AG09309 (cell line): Measurements from ENCODE around the gene CCDC175.
A peak's percentile ranks its signal among the peaks of the same experiment; 100 is the strongest.

Experiments used
- DNase-seq: peaks from one replicate; pipeline ENCODE4 v3.0.0-alpha.2; 2010; ENCODE audit warnings: low read depth
- H3K4me3 ChIP-seq: 2 replicates; pipeline ENCODE4 v1.5.1; 2011; ENCODE audit warnings: mild to moderate bottlenecking, low read depth, low read length, moderate library complexity; ENCODE audit not compliant: control insufficient read depth
- CTCF ChIP-seq: IDR thresholded peaks from 2 replicates; pipeline ENCODE4 v1.5.1; 2011; ENCODE audit warnings: mild to moderate bottlenecking, low read depth, low read length, inconsistent platforms; ENCODE audit not compliant: insufficient read depth, control insufficient read depth; ENCODE audit errors: missing control alignments

Gene CCDC175

DNA sequence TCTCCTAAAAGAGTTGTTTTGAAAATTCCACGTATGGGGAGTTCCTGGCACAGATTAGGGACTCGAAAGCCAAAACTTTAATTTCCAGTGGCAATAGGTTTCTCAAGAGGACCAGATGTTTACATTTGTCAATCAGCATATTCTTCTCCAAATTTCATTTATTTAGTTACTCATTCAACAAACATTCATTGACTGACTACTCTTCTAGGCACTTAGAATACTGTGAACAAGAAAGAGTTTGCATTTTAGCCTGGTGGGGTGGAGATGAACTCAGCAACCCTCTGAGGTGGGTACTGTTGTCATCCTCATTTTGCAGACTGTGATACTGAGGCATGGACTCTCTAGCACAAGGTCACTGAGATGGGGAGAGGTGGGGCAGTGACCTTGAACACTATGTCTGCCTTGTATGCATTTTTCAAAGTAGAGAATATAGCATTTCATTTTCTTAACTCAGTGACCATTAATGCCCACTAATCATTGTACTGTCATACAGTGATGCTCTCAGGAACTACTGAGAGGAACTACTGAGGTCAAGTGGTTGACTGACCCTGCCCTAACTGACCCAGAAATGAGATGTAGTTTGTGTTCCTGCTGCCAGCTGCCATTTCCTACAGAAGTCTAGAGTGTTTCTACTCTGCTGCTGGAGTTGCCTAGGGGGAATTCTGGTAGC lies 94.6 kb downstream of the CCDC175 start:
- H3K4me3 ChIP-seq, result peak overlapping the region; percentile 94
- TF ChIP-seq CTCF, result no peak
- DNase-seq, result no peak

GRCh38 chr14:59481407-59481806 lies 95.2 kb downstream of the CCDC175 start:
- DNase-seq, result no peak
- no peak overlapping the region for H3K4me3 ChIP-seq
- TF ChIP-seq CTCF, result no peak

GRCh38 chr14:59480166-59480565 lies 96.4 kb downstream of the CCDC175 start:
- DNase-seq, result no peak
- no peak overlapping the region for H3K4me3 ChIP-seq
- TF ChIP-seq CTCF, result no peak

DNA sequence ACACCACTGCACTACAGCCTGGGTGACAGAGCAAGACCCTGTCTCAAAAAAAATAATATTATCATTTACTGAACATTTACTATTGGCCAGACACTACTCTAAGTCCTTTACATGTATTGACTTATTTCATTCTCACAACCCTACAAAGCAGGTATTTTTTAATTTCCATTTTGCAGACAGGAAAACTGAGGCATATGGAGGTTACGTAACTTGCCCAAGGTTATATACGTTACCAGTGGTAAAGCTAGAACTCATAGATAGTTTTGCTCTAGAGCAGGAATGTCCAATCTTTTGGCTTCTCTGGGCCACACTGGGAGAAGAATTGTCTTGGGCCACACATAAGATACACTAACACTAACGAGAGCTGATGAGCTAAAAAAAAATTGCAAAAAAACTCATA lies 98.1 kb downstream of the CCDC175 start:
- no peak overlapping the region for H3K4me3 ChIP-seq
- no peak for DNase-seq
- no peak for TF ChIP-seq CTCF

- H3K4me3 ChIP-seq, result no peak overlapping the region
- TF ChIP-seq CTCF, result no peak
- DNase-seq, result no peak
Observed at GRCh38 chr14:59475709-59476108, 100.9 kb downstream of the CCDC175 start.

- no peak for DNase-seq
- TF ChIP-seq CTCF, result no peak
- no peak overlapping the region for H3K4me3 ChIP-seq
Observed at GRCh38 chr14:59474172-59474571, 102.4 kb downstream of the CCDC175 start.

DNA sequence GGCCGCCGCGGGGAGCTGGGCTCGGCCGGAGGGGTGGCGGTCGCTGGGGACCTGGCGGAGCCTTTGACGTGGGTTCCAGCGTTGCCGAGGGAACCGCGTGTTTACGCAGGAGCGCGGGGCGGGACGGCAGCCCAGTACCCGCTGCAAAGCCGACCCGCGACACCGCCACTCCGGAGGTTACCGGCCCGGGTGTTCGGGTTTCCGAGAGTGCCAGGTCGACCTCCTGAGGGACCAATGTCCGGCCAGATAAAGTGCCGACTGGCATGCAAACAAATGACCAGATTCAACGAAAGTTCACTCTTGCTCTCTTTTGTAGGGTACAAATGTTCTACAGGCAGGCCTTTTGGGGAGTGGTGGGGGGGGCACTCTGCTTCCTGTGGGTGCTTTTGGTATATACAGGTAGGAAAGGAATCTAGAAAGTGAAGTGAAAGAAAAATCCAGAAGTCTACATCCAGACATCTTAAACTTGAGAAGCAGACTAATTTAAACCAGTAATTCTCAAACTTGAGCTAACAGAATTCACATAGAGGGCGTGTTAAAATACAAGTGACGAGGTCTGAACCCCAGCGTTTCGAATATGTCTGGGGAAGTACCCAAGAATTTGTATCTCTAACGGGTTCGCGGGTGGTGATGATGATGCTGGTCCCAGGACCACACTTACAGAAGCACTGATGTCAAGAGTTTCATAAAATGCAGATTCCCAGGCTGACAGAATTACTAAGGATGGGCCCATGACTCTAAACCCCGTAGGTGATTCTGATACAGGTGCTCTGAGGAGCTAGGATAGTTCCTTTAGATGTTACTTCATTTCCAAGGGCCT lies 111.1 kb downstream of the CCDC175 start, which contains the start of gene GPR135:
TSS of gene GPR135 (minus strand) at position 65 of the 820 bp plus-strand sequence. CDS start 154 bp downstream, outside the sequence.
- peak within 1 kb of the TSS; percentile 15 for H3K4me3 ChIP-seq
- TF ChIP-seq CTCF, result no peak
- DNase-seq, result no peak
